Measurements from ENCODE around the gene HOXC11.

The HOXC11 gene

DNA sequence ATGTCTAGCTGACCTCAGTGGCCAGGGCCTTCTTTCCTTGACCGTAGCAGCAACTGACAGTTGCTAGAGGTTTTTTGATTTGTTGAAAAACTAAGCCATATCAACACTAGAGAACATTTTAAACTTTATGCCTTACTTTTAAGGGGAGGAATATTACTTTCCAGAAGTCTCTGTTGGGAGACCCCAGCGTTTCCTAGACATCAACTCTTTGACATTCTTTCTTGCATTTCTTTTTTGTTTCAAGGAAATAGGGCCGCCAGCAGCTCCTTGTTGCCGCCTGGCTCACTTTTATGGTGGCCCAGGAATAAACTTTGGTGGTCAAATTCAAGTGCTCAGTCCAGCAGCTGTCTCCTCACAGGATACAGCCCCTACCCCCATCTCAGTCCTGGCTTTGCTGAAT, 2.5 kb upstream of the HOXC11 start:
- FAIRE-seq (no peak), DNase-seq (ENCODE audit: insufficient read length, low spot score) (no peak)
- TF ChIP-seq POU2F2 (IDR thresholded peaks at IDR 0.05; ENCODE audit: low read depth, low read length): no peak
- TF ChIP-seq POLR2A (IDR thresholded peaks at IDR 0.05; ENCODE audit: low read depth, low read length): no peak
- no peak for TF ChIP-seq TAF1 (IDR thresholded peaks at IDR 0.05; ENCODE audit: low read depth, low read length)
- no peak for TF ChIP-seq PAX5 (IDR thresholded peaks at IDR 0.05; ENCODE audit: insufficient read depth, low read length, severe bottlenecking)
- no peak for TF ChIP-seq SPI1 (IDR thresholded peaks at IDR 0.05; ENCODE audit: low read depth, low read length)
- TF ChIP-seq POLR2AphosphoS5 (IDR thresholded peaks at IDR 0.05; ENCODE audit: low read depth, low read length): no peak

DNA sequence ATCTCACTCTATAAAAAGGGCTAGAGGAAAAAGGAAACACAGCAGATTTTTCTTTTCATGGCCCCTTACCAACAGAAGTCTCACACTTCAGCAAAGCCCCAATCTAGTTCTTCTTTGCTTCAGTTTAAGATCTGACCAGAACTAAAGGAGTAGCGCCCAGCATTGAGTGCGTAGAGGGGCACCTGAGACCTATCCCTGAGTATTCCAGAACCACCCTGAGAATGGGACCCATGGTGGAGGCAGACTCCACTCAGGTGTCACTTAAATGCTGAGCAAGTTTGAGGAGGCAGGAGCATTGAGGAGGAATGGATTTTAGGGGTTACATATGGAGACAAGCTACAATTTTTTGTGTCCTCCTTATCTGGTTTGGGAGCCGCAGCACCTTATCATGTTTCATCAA, 1.8 kb upstream of the HOXC11 start:
- TF ChIP-seq POLR2AphosphoS5 (IDR thresholded peaks at IDR 0.05; ENCODE audit: low read depth, low read length) (no peak), SPI1 (IDR thresholded peaks at IDR 0.05; ENCODE audit: low read depth, low read length) (no peak), POU2F2 (IDR thresholded peaks at IDR 0.05; ENCODE audit: low read depth, low read length) (no peak), POLR2A (IDR thresholded peaks at IDR 0.05; ENCODE audit: low read depth, low read length) (no peak), PAX5 (IDR thresholded peaks at IDR 0.05; ENCODE audit: insufficient read depth, low read length, severe bottlenecking) (no peak), TAF1 (IDR thresholded peaks at IDR 0.05; ENCODE audit: low read depth, low read length) (no peak)
- no peak for FAIRE-seq
- DNase-seq (ENCODE audit: insufficient read length, low spot score): no peak

DNA sequence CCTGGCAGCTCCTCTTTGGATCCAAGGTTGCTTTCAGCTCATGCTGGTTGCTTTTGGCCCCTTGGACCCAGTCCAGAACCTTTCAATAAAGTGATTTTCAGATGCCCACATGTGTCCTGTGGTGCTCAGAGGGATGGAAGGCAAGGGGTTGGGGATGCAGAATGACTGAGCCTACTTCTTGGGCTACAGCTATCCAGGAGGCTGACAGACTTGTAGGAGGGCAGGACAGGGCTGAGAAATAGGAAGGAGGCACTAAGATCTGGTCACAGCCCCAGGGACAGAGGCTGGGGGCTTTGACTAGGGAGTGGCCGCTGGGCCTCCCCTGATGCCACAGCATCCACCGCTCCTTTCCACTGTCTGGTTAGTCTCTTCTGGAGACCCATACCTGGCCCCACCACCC, 1.2 kb upstream of the HOXC11 start:
- DNase-seq (ENCODE audit: insufficient read length, low spot score) (no peak), FAIRE-seq (no peak)
- TF ChIP-seq POLR2AphosphoS5 (IDR thresholded peaks at IDR 0.05; ENCODE audit: low read depth, low read length): no peak
- no peak for TF ChIP-seq SPI1 (IDR thresholded peaks at IDR 0.05; ENCODE audit: low read depth, low read length)
- TF ChIP-seq TAF1 (IDR thresholded peaks at IDR 0.05; ENCODE audit: low read depth, low read length): no peak
- TF ChIP-seq POU2F2 (IDR thresholded peaks at IDR 0.05; ENCODE audit: low read depth, low read length): no peak
- no peak for TF ChIP-seq POLR2A (IDR thresholded peaks at IDR 0.05; ENCODE audit: low read depth, low read length)
- TF ChIP-seq PAX5 (IDR thresholded peaks at IDR 0.05; ENCODE audit: insufficient read depth, low read length, severe bottlenecking): no peak

DNA sequence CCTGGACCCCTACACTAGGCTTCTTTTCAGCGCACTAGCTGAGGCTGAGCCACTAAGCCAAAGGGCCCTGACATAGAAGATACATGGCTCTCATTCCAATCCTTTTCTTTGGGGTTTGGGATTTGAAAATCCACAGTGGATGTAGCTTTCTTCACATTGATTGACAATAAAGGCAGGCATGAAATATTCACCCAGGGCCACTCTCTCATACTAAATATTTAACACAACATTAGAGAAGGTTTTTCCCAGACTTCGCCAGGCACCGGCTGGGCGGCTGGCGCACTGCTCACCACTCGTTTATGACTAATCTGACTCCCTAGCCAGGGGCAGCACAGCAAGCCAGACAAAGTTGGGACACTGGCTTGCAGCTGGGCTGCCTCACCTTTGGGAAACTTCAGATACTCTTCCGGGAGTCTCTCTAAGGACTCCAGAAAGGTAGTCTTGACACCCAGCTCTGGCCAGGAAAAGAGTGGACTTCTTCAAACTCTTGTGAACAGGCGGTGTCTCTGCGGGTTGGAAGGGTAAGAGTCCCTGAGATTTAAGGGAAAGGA, 699 bp upstream of the HOXC11 start:
- FAIRE-seq: no peak

DNA sequence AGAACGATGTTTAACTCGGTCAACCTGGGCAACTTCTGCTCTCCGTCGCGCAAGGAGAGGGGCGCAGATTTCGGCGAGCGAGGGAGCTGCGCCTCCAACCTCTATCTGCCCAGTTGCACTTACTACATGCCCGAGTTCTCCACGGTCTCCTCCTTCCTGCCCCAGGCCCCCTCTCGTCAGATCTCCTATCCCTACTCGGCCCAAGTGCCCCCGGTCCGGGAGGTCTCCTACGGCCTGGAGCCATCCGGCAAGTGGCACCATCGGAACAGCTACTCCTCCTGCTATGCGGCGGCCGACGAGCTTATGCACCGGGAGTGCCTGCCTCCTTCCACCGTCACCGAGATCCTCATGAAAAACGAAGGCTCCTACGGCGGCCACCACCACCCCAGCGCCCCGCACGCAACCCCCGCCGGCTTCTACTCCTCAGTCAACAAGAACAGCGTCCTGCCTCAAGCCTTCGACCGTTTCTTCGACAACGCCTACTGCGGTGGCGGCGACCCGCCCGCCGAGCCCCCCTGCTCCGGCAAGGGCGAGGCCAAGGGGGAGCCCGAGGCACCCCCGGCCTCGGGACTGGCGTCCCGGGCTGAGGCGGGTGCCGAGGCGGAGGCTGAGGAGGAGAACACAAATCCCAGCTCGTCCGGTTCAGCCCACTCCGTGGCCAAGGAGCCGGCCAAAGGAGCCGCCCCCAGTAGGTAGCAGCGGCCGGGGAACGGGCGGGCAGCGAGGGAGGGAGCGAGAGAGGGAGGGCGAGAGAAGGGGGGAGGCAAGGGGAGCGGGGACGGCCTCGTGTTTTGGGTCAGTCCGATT, 513 bp downstream of the HOXC11 start:
- FAIRE-seq (no peak), DNase-seq (ENCODE audit: insufficient read length, low spot score) (no peak)
- TF ChIP-seq TAF1 (IDR thresholded peaks at IDR 0.05; ENCODE audit: low read depth, low read length) (no peak), POLR2AphosphoS5 (IDR thresholded peaks at IDR 0.05; ENCODE audit: low read depth, low read length) (no peak), SPI1 (IDR thresholded peaks at IDR 0.05; ENCODE audit: low read depth, low read length) (no peak), POLR2A (IDR thresholded peaks at IDR 0.05; ENCODE audit: low read depth, low read length) (no peak), POU2F2 (IDR thresholded peaks at IDR 0.05; ENCODE audit: low read depth, low read length) (no peak), PAX5 (IDR thresholded peaks at IDR 0.05; ENCODE audit: insufficient read depth, low read length, severe bottlenecking) (no peak)

More for the DNA sequence above, 699 bp upstream of the HOXC11 start:
- no peak for DNase-seq (ENCODE audit: insufficient read length, low spot score)
- no peak for TF ChIP-seq PAX5 (IDR thresholded peaks at IDR 0.05; ENCODE audit: insufficient read depth, low read length, severe bottlenecking)
- no peak for TF ChIP-seq TAF1 (IDR thresholded peaks at IDR 0.05; ENCODE audit: low read depth, low read length)

DNA sequence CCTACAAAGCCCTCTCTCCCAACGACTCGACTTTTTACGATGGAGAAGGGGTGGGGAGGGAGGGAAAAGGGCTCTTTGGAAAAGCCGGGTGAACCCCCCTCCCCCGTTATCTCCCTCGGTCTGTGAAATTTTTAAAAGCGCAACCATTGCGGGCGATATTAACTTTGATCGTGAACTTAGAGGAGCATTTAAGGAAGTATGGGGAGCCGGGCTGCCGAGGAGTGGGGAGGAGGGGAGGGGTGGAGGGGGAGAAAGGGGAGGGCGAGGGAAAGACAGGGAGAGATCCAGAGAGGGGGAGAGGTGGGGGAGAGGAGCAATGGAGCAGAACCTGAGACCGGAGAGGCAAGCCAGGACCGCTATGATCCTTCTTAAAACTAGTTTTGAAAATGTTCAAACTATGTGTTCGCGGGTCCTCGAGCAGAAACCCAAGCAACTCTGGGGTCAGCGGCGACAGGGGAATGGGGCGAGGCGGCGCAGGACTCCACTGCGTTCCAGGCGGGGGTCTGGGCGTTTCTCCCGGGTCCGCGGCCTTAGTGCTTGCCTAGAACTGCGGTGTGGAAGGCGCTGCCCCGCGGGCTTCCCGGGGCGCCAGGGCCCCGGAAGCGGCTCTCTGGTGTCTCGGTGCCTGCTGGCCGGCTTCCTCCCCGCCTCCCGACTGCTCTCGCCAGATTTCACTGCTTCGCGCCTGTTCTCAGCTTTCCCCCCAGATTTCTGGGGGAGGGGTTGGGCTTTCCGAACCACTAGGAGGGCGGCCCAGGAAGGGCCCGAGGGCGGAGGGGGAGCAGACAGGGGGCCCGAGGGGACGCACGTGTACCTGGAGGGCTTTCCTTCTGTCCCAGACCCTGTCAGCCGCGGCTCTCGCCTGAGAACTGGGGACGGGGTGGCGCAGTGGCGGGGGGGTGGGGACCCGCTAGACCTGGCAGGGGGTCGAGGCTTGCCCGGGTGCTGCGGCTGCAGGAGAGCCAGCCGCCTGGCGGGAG, 1.4 kb downstream of the HOXC11 start, which contains the start of gene HOTAIR:
TSS of gene HOTAIR (minus strand) at position 871 of the 980 bp plus-strand sequence.
- no peak for TF ChIP-seq TAF1 (IDR thresholded peaks at IDR 0.05; ENCODE audit: low read depth, low read length)
- TF ChIP-seq PAX5 (IDR thresholded peaks at IDR 0.05; ENCODE audit: insufficient read depth, low read length, severe bottlenecking): no peak
- no peak for TF ChIP-seq POU2F2 (IDR thresholded peaks at IDR 0.05; ENCODE audit: low read depth, low read length)
- no peak for TF ChIP-seq SPI1 (IDR thresholded peaks at IDR 0.05; ENCODE audit: low read depth, low read length)
- TF ChIP-seq POLR2A (IDR thresholded peaks at IDR 0.05; ENCODE audit: low read depth, low read length): no peak
- TF ChIP-seq POLR2AphosphoS5 (IDR thresholded peaks at IDR 0.05; ENCODE audit: low read depth, low read length): no peak
- no peak for FAIRE-seq
- DNase-seq (ENCODE audit: insufficient read length, low spot score): peak; percentile 64

DNA sequence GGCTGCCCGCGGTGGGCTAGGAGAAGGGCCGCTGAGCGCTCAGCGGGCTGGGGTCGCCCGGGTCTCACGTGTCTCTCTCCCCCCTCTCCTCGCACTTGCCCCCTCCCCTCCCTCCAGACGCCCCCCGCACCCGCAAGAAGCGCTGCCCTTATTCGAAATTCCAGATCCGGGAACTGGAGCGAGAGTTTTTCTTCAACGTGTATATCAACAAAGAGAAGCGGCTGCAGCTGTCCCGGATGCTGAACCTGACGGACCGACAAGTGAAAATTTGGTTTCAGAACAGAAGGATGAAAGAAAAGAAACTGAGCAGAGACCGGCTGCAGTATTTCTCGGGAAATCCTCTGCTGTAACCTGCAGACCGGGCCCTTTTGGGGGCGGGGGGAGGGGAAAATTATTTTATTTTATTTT, 2.1 kb downstream of the HOXC11 start:
- DNase-seq (ENCODE audit: insufficient read length, low spot score) (no peak), FAIRE-seq (no peak)
- no peak for TF ChIP-seq TAF1 (IDR thresholded peaks at IDR 0.05; ENCODE audit: low read depth, low read length)
- TF ChIP-seq POLR2AphosphoS5 (IDR thresholded peaks at IDR 0.05; ENCODE audit: low read depth, low read length): no peak
- no peak for TF ChIP-seq POU2F2 (IDR thresholded peaks at IDR 0.05; ENCODE audit: low read depth, low read length)
- TF ChIP-seq SPI1 (IDR thresholded peaks at IDR 0.05; ENCODE audit: low read depth, low read length): no peak
- no peak for TF ChIP-seq POLR2A (IDR thresholded peaks at IDR 0.05; ENCODE audit: low read depth, low read length)
- TF ChIP-seq PAX5 (IDR thresholded peaks at IDR 0.05; ENCODE audit: insufficient read depth, low read length, severe bottlenecking): no peak

DNA sequence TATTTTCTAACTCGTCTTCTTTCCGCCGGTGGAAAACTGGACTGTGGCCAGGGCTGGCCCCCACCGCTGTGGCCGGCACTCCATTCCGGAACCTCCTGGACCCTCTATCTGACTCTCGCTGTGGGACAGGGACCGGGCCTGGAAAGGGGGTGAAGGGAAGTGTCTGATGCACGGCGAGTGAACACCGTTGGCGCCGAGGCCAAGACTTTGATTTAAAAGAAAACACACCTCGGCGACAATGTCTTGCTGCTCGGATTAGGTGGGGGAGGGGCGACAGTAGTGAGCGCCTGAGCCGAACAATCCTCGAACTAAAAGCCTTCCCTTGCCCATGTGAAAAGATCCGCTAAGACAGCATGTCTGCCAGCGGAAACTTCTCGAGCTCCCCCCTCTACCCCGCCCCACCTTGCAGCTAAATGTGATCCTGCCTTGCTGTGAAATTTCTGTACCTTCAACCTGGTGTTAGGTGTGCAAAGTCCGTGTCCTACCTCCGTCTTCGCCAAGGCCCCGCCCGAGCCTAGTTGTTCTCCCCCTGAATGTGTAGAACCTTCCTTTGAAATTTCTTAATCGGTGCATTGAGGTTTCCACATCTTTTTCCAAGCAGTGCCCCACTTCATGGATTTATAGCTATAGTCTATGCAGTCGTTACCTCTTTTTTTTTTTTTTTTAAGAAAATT, 2.7 kb downstream of the HOXC11 start:
- FAIRE-seq: no peak
- DNase-seq (ENCODE audit: insufficient read length, low spot score): no peak
- no peak for TF ChIP-seq POU2F2 (IDR thresholded peaks at IDR 0.05; ENCODE audit: low read depth, low read length)
